Testis (tissue), 3 donors: ENCODE data around the gene NFIA. TPM values are rescaled to one million over a fixed set of nuclear protein-coding genes. Genes with fewer than 3 reads are reported as not detected.

Experiments
- DNase-seq: peaks from one replicate; pipeline ENCODE4 v3.0.0-alpha.2; 2019
- H3K27ac ChIP-seq, 2 donors: fragments of 200-600 bp; sonication (generic); one replicate each; pipeline ENCODE4 v1.5.1; 2019
- H3K27me3 ChIP-seq: fragments of 200-600 bp; sonication (generic); one replicate; pipeline ENCODE4 v1.5.1; 2019
- H3K36me3 ChIP-seq: fragments of 200-600 bp; sonication (generic); one replicate; pipeline ENCODE4 v1.5.1; 2017; ENCODE audit warnings: low read depth; ENCODE audit errors: missing control alignments
- H3K4me1 ChIP-seq: fragments of 200-600 bp; sonication (generic); one replicate; pipeline ENCODE4 v1.5.1; 2019
- H3K4me3 ChIP-seq, 2 donors: fragments of 200-600 bp; sonication (generic); one replicate each; pipeline ENCODE4 v1.5.1; 2017 to 2019
- H3K9me3 ChIP-seq: fragments of 200-600 bp; sonication (generic); one replicate; pipeline ENCODE4 v1.5.1; 2017
- CTCF ChIP-seq, 3 experiments: fragments of 450-650 bp in 2 of 3; fragments of 200-600 bp in 1 of 3; sonication (generic) in 1 of 3; IDR thresholded peaks; one replicate each; pipeline ENCODE4 v1.5.1; 2016 to 2019; ENCODE audit warnings: antibody characterized with exemption in 3 of 3, mild to moderate bottlenecking in 2 of 3, moderate library complexity in 1 of 3
- POLR2A ChIP-seq: fragments of 450-650 bp; IDR thresholded peaks from one replicate; pipeline ENCODE4 v1.6.1; 2017; ENCODE audit warnings: antibody characterized with exemption, mild to moderate bottlenecking, moderate library complexity
- WGBS, 2 donors: methylation state at CpG; one replicate each; pipeline ENCODE4 v1.1.5; 2018; 5-methylcytosine and 5-hydroxymethylcytosine counted together
- intact Hi-C: fragments of 100-400 bp; cut with DNase I; formaldehyde crosslinking; loops from one replicate; pipeline ENCODE4 v1.15.1; 2023; ENCODE audit warnings: low total_unique reads
- polyA plus RNA-seq: library from polyadenylated mRNA; stranded (reverse); fragments of 350-450 nt; fragmentation: Illumina TruSeq; extraction: RNeasy Lipid Tissue Mini Kit (QIAGEN cat#74804); gene quantifications from one replicate; pipeline ENCODE4 v1.2.3, GENCODE V29; 2014; ENCODE audit warnings: low read depth, low replicate concordance; ENCODE audit not compliant: insufficient read depth
- total RNA-seq, 2 donors: library from RNA; depleted of rRNA; stranded (reverse); fragments of >200 nt; gene quantifications; one replicate each; pipeline ENCODE4 v1.2.3, GENCODE V29; 2016

The NFIA gene
- total and polyA plus RNA-seq, 3 donors from 2014 or later: 11.6 to 78.9 (median 53.5) TPM

GRCh38 chr1:61094677-61095469 lies 12.5 kb downstream of the NFIA start:
- WGBS, 2 donors: 45 to 52% methylated on average over 4 of the region's 4 CpGs
- H3K9me3 ChIP-seq: no peaks in the 10 kb centered on the region
- DNase-seq: no peak
- no peaks in the 10 kb centered on the region for H3K27me3 ChIP-seq
- H3K27ac ChIP-seq: peak overlapping the region in 1 of 2 donors; percentile 50
- no peak for TF ChIP-seq CTCF (IDR thresholded peaks at IDR 0.05)
- no peak for TF ChIP-seq POLR2A
- intact Hi-C loops: no loop called here
- no peaks in the 10 kb centered on the region for H3K36me3 ChIP-seq
- H3K4me3 ChIP-seq: no peak overlapping the region
- H3K4me1 ChIP-seq: peaks cover 43% of the 10 kb centered on the region

GRCh38 chr1:61095470-61095812 lies 13.1 kb downstream of the NFIA start:
- peaks cover 43% of the 10 kb centered on the region for H3K4me1 ChIP-seq
- no peak for TF ChIP-seq POLR2A
- TF ChIP-seq CTCF (IDR thresholded peaks at IDR 0.05): no peak
- DNase-seq: no peak
- H3K27me3 ChIP-seq: no peaks in the 10 kb centered on the region
- no peaks in the 10 kb centered on the region for H3K9me3 ChIP-seq
- intact Hi-C loops: no loop called here
- H3K4me3 ChIP-seq: no peak overlapping the region
- 57 to 69% methylated on average over 2 of the region's 2 CpGs for WGBS, 2 donors
- no peaks in the 10 kb centered on the region for H3K36me3 ChIP-seq
- H3K27ac ChIP-seq: no peak overlapping the region

GRCh38 chr1:61097317-61097716 lies 15.0 kb downstream of the NFIA start:
- WGBS, 2 donors: 93 to 94% methylated on average over 1 of the region's 1 CpG
- Histone ChIP-seq H3K36me3 (no peaks in the 10 kb centered on the region), H3K9me3 (no peaks in the 10 kb centered on the region), H3K27me3 (no peaks in the 10 kb centered on the region), H3K4me3 (no peak overlapping the region), H3K27ac (no peak overlapping the region), H3K4me1 (peaks cover 30% of the 10 kb centered on the region)
- TF ChIP-seq CTCF (IDR thresholded peaks at IDR 0.05) (no peak), POLR2A (no peak)
- DNase-seq: no peak
- intact Hi-C loops: no loop called here

- intact Hi-C loops: no loop called here
- WGBS, 2 donors: 57 to 79% methylated on average over 1 of the region's 1 CpG
- H3K27me3 ChIP-seq: no peaks in the 10 kb centered on the region
- no peak overlapping the region for H3K27ac ChIP-seq
- TF ChIP-seq CTCF (IDR thresholded peaks at IDR 0.05) (no peak), POLR2A (no peak)
- no peak for DNase-seq
- no peaks in the 10 kb centered on the region for H3K36me3 ChIP-seq
- H3K4me3 ChIP-seq: no peak overlapping the region
- peaks cover 32% of the 10 kb centered on the region for H3K4me1 ChIP-seq
- no peaks in the 10 kb centered on the region for H3K9me3 ChIP-seq
These were observed 15.4 kb downstream of the NFIA start for GRCh38 chr1:61097722-61098121.

GRCh38 chr1:61098333-61098732 lies 16.0 kb downstream of the NFIA start:
- WGBS, 2 donors: 49 to 69% methylated on average over 3 of the region's 3 CpGs
- Histone ChIP-seq H3K4me3 (no peak overlapping the region), H3K27me3 (no peaks in the 10 kb centered on the region), H3K4me1 (peaks cover 38% of the 10 kb centered on the region), H3K36me3 (no peaks in the 10 kb centered on the region), H3K27ac (no peak overlapping the region), H3K9me3 (no peaks in the 10 kb centered on the region)
- intact Hi-C loops: no loop called here
- TF ChIP-seq CTCF (IDR thresholded peaks at IDR 0.05) (no peak), POLR2A (no peak)
- no peak for DNase-seq
